HG02943 (cell line): ENCODE results near the gene MYO1E.
"Not testable (repeated sequence)": the region's sequence is repeated elsewhere in the genome, so short reads cannot be mapped to it uniquely, and the experiment has no call there.

Experiments
- ATAC-seq: cut with Tn5 transposase; IDR thresholded peaks from one replicate; pipeline ENCODE4 v1.9.1; 2021; ENCODE audit warnings: mild to moderate bottlenecking, low read depth, moderate library complexity; ENCODE audit not compliant: unreplicated experiment

MYO1E gene

DNA sequence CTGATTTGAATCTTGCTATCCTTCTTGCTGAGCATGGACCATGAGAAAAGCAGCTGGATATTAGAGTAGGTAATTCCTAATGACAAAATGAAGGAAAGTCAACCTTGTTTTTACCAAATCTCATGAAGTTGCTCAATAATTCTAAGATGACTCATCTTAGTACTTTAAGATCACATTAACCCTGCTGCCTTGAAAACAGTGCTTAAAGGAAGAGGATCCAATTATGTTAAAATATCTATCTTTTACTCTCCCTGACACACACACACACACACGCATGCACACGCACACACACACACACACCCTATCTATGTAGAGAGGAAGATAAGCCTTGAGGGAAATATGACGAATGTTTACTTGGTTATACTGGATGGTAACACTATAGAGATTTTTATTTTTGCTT, 16.0 kb upstream of the MYO1E start:
- no peak for ATAC-seq

DNA sequence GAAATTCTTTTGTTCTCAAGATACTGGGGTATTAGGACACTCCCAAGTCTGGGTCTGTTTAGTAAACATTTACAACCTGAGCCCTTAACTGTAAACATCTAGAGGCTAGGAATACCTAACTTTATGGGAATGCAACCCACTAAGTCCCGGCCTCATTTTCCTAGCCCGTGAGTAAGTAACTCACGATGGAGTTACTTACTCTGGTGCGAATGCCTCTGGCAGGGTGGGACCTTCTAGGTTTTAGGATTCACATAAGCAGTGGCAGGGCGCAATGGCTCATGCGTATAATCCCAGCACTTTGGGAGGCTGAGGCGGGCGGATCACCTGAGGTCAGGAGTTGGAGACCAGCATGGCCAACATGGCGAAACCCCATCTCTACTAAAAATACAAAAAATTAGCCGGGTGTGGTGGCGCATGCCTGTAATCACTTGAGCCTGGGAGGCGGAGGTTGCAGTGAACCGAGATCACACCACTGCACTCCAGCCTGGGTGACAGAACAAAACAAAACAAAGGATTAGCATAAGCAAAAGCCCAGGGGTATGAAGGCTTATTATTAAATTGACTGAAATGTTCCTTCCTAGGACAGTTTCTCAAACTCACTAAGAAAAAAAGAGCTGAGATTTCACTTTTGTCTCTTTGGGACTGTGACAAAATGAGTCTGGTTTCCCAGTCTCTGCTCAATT, 14.7 kb upstream of the MYO1E start:
- not testable (repeated sequence) for ATAC-seq

DNA sequence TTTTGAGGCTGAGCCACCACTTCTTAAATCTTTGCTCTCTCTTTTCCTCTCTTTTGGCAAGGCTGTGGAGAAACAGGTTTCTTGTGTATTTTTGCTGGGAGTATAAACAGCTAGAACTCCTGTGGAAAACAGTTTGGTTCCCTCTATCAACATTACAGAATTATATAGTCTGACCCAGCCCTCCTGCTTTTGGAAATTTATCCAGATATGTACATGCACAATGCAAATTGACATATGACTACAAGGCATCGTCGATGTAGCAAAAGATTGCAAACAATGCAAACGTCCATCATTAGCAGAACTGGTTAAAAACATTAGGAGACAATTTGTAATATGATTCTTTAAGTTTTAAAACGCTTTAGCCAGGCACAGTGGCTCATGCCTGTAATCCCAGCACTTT, 12.5 kb upstream of the MYO1E start:
- ATAC-seq = no peak

- ATAC-seq = no peak
Observed at GRCh38 chr15:59384507-59384906, 11.8 kb upstream of the MYO1E start.

DNA sequence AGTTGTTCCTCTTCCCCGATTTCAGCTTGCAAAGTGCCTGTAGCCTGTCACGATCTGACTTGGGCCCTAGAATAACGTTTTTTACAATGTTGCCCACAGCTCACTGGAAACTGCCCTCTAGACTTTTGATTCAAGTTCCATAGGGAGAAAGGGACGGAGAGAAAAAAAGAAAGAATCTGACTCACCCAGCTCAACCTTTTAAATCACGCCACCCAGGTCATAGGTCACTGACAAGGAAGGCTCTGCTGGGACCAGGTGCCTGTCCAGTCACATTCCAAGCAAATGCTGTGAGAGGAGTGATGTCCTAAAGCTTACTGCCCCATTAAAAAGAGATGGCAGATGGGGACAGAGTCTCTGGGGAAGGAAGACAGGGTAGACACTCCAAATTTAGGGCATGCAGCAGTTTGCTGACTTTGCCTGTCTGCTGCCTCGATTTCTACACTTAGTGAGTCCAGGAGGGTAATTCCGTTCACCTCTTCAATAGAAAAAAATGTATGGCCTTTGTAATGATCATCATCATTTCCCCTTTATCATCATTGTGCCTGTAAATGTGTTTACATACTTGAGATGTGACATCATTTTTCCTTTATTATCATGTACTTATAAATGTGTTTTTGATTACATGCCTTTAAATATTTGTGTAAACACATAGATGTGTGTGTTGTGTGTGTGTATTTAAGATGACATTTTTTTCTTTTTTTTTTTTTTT, 8.4 kb upstream of the MYO1E start:
- ATAC-seq = no peak

- ATAC-seq = no peak
Observed at GRCh38 chr15:59379531-59379930, 6.9 kb upstream of the MYO1E start.

DNA sequence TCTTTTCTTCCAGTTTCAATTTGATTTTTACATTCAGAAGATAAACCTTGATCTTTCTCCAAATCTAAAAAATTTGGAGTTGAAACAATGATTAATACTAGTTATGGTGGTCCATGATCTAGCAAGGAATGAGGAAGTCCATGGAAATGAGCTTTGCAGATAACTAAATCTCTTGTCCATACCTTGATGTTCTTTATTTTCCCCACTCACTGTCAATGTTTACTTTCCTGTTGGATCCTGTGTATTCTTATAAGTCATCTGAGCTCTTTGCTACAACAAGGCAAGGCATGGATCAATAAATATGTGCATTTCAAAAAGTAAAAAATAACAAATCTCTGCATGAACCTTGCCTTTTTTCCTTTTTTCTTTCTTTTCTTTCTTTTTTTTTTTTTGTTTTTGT, 6.2 kb upstream of the MYO1E start:
- no peak for ATAC-seq

- no peak for ATAC-seq
Observed at GRCh38 chr15:59377924-59378323, 5.3 kb upstream of the MYO1E start.

GRCh38 chr15:59376733-59377132, 4.1 kb upstream of the MYO1E start:
- no peak for ATAC-seq

- no peak for ATAC-seq
Observed at GRCh38 chr15:59373215-59373614, 544 bp upstream of the MYO1E start.

- ATAC-seq = no peak
Observed at GRCh38 chr15:59371458-59372351, 966 bp downstream of the MYO1E start.

DNA sequence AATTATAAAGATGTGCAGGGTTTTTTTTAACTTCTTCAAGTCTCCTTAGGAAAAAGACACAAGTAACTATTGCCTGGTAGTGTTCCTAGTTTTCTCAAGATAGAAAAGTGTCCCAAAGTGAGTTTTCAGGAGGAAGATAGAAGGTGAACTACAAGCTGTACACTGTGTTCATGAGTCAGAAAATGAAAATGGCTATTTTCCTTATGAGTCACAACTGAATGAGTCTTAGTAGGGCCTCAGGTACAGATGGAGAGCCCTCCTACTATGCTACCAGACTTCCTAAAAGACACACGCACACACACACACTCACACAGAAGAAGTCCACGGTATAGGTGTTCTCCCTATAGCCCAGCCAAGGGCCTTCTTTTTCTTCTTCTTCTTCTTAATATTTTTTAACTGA, 3.1 kb downstream of the MYO1E start:
- ATAC-seq = no peak

DNA sequence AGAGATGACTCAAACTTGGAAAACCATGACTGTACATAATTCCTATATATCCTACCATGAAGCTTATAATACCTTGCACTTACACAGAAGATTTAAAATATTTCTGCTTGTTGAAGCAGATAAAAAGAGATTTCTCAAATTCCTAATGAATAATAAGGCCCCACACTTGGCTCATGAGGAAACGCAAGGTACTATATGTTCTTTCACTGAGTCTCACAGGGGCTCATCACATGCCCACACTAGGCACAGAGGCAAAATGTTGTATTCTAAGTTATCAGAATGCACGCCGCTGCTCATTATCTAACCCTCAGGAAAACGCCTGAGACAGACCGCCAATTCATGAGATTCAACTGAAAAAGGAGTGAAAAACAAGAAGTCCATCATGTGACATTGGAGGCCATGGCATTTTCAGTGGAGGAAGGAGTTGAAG, 5.6 kb downstream of the MYO1E start:
- no peak for ATAC-seq

- no peak for ATAC-seq
Observed at GRCh38 chr15:59366333-59367021, 6.2 kb downstream of the MYO1E start.

DNA sequence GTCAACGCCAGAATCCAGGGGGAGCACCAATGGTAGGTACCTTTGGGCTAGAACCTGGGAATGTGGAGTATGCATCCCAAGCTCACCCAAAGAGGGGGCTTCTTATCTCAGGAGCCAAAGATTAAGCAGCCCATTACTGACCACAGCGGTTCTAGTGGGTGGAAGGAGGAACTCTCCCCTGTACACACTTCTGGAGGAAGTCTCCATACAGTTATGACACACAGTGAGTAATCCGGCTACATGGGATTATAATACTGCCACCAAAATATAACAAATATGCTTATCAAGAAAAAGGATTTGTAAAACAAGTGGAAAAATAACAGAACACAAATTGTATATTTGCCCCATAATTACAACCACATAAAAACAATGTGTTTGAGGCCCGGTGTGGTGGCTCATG, 8.4 kb downstream of the MYO1E start:
- no peak for ATAC-seq

DNA sequence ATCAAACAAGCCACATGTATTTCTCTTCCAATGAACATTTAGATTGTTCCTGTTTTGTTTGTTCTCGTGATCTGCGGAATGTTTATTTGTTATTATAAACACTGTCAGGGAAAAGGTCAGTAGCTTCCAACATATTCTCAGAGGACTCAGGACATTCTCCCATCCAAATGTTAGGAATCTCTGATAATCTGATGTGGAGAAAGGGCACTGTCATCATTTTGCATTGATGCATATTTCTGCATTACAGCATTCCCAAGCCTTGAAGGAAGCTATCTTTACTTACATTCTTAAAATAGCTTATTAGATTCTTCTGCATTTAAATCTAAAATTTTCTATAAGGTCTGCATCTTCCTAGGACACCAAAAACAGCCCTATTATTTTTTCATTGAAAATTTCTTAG, 10.3 kb downstream of the MYO1E start:
- ATAC-seq = no peak

DNA sequence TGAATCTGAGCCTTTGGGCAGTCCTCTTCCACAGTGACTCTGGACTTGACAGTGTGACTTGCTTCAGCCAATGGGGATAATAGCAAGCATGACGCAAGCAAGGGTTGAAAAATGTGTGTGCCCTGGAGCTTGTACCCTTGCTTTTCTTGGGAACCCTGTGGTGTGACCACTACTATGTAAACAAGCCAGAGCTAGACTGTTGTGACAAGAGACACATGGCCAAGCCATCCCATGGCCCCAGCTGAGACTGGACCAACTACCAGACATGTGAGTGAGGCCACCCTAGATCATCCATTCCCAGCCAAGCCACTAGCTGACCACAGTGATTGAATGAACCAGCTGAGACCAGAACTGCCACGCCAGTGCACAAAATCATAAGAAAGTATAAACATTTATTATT, 11.8 kb downstream of the MYO1E start:
- ATAC-seq = no peak

DNA sequence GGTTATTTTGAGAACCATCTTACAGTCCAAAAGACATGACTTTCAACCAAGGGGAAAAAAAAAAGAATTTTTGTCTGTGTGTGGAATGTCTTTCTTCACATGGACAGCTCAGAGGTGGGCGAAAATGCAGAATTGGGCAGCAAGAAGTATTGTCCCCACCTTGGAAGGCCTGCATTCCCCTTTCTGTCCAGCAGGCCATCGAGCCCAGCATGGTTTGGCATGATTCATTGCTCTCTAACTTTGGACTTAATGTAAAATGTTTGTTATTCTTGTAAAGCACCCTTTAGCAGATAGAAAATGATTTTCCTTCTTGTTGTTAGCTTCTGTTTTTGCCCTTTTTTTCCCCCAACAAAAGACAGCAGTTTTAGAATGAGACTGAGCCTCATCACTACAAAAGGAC, 12.4 kb downstream of the MYO1E start:
- ATAC-seq = no peak

DNA sequence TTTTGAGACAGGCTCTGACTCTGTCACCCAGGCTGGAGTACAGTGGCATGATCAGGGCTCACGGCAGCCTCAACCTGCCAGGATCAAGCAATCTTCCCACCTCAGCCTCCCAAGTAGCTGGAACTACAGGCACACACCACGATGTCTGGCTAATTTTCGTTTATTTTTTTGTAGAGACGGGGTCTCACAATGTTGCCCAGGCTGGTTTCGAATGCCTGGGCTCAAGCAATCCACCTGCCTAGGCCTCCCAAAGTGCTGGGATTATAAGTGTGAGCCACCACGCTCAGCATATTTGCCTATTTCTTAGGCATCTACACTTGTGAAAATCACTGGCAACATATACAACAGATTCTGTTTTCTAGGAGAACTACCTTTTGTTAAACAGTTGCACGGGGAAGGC, 16.9 kb downstream of the MYO1E start:
- ATAC-seq = no peak

DNA sequence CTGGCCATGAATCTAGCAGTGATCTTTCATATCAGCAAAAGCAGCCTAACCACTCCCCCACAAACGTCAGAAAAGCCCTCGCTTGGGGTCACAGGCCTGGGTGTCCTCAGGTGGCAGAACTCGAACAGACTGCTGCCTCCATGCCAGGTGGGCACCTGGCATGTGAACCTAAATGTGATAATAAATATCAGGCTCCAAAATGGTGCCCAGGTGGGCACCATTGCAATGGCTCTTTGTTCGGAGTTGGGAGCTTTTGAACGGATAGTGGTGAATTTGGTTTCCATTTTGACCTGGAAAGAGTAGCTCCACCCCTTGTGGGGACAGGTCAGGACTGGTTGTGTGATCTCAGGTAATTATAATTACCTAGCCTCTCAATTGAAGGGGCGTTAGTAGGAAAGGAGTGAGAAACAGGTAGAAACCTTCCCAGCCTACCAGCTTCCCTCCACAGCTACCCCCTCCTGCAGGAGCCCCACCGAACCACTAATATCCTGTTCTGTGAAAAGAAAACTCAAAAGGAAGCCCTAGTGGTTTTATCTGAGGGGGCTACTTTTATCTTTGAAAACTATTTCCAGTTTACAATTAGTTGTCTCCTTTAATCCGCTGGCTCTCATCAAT, 18.1 kb downstream of the MYO1E start:
- no peak for ATAC-seq
